HepG2 (cell line): ENCODE results near the gene GRIN2C. TPM values are rescaled to one million over a fixed set of nuclear protein-coding genes. Genes with fewer than 3 reads are reported as not detected.

Experiments
- ATAC-seq: fragments of 200-7000 bp; cut with Tn5 transposase; 3 replicates; pipeline ENCODE4 v1.9.1; 2020; ENCODE audit warnings: mild to moderate bottlenecking, moderate library complexity
- BruUV-seq: library from RNA; stranded (reverse); fragments of 400-500 nt; replicated peaks from 2 replicates; lab custom pipeline; 2021; lab: Mats Ljungman, UMichigan
- CTCF ChIA-PET: fragments of 300-600 bp; formaldehyde crosslinking; extraction: SDS; loops from one replicate; lab custom pipeline; 2021; ENCODE audit warnings: low total read pairs, inconsistent platforms, low intra/inter-chr PET ratio; lab: Yijun Ruan, JAX
- POLR2A ChIA-PET: fragments of 350-600 bp; sonication (Branson Sonifier 250); formaldehyde crosslinking; loops from one replicate; lab custom pipeline; 2020; ENCODE audit warnings: antibody characterized with exemption, inconsistent platforms; lab: Yijun Ruan, JAX
- DNase-seq: peaks from one replicate; pipeline ENCODE4 v3.0.0-alpha.2; 2015; ENCODE audit warnings: low spot score
- FAIRE-seq: peaks from 3 replicates; lab custom pipeline; 2011; peaks lifted over from hg19 to GRCh38; lab: Jason Lieb, UNC
- H2AFZ ChIP-seq: one replicate; pipeline ENCODE4 v1.6.1; 2011; ENCODE audit warnings: low read length, inconsistent platforms
- H3K27ac ChIP-seq: fragments of 300-600 bp; 3 replicates; pipeline ENCODE4 v1.8.0; 2011; ENCODE audit warnings: mixed run types, mild to moderate bottlenecking, mixed read lengths, low read length, inconsistent platforms; ENCODE audit not compliant: insufficient read depth; ENCODE audit errors: extremely low read length
- H3K27me3 ChIP-seq, 2 experiments: fragments of 200-600 bp in 1 of 2; 2 replicates in 1 of 2; 3 replicates in 1 of 2; pipeline versions ENCODE4 v1.6.0 to v1.8.0; 2011; ENCODE audit warnings: low read length in 2 of 2, mild to moderate bottlenecking in 2 of 2, moderate library complexity in 2 of 2, inconsistent platforms in 1 of 2; ENCODE audit not compliant: insufficient read depth in 2 of 2, control insufficient read depth in 1 of 2
- H3K36me3 ChIP-seq, 2 experiments: fragments of 200-600 bp in 1 of 2; replicated peaks in 1 of 2; 2 replicates in 1 of 2; 3 replicates in 1 of 2; pipeline versions ENCODE4 v1.5.1 to v1.8.0; 2011; ENCODE audit warnings: low read length in 2 of 2, inconsistent platforms in 1 of 2; ENCODE audit not compliant: insufficient read depth in 2 of 2, control insufficient read depth in 1 of 2
- H3K4me1 ChIP-seq: 2 replicates; pipeline ENCODE4 v1.5.1; 2012; ENCODE audit warnings: low read length, inconsistent platforms; ENCODE audit not compliant: insufficient read depth
- H3K4me2 ChIP-seq: 2 replicates; pipeline ENCODE4 v1.6.0; 2011; ENCODE audit warnings: low read depth, low read length, inconsistent platforms
- H3K4me3 ChIP-seq, 3 experiments: fragments of 200-600 bp in 1 of 3; sonication (generic), shearing (Covaris generic) in 1 of 3; replicated peaks in 1 of 3; 2 replicates each; pipeline ENCODE4 v1.5.1; 2011 to 2016; ENCODE audit warnings: low read length in 3 of 3, inconsistent platforms in 2 of 3, low read depth in 2 of 3, mild to moderate bottlenecking in 2 of 3, control low read depth in 1 of 3, mixed read lengths in 1 of 3; ENCODE audit not compliant: insufficient read depth in 1 of 3
- H3K79me2 ChIP-seq: one replicate; pipeline ENCODE4 v1.6.1; 2011; ENCODE audit warnings: low read length, inconsistent platforms; ENCODE audit not compliant: insufficient read depth
- H3K9ac ChIP-seq: 2 replicates; pipeline ENCODE4 v1.6.0; 2011; ENCODE audit warnings: mild to moderate bottlenecking, low read depth, low read length, inconsistent platforms; ENCODE audit not compliant: insufficient read depth
- H3K9me3 ChIP-seq: 2 replicates; pipeline ENCODE4 v1.5.1; 2012; ENCODE audit warnings: mild to moderate bottlenecking, low read length
- H4K20me1 ChIP-seq: 2 replicates; pipeline ENCODE4 v1.6.0; 2011; ENCODE audit warnings: inconsistent platforms, mild to moderate bottlenecking, low read length, moderate library complexity; ENCODE audit not compliant: insufficient read depth
- ATF7 ChIP-seq, 2 experiments: fragments of 450-650 bp in 1 of 2; sonication (generic) in 1 of 2; formaldehyde crosslinking in 1 of 2; IDR thresholded peaks; 2 replicates each; pipeline versions ENCODE4 v1.4.0 to v1.6.1; 2016 to 2020; ENCODE audit warnings: antibody characterized with exemption in 1 of 2, mild to moderate bottlenecking in 1 of 2, missing genetic modification reagents in 1 of 2
- BORCS8-MEF2B ChIP-seq: sonication (generic); formaldehyde crosslinking; IDR thresholded peaks from 2 replicates; pipeline ENCODE4 v1.8.0; 2022; ENCODE audit warnings: mild to moderate bottlenecking, missing genetic modification reagents
- CTCF ChIP-seq: sonication (generic); formaldehyde crosslinking; IDR thresholded peaks from 2 replicates; pipeline ENCODE4 v1.5.0; 2020; ENCODE audit warnings: mild to moderate bottlenecking, missing genetic modification reagents, moderate library complexity
- ELF3 ChIP-seq: IDR thresholded peaks from 2 replicates; pipeline ENCODE4 v1.6.1; 2016; ENCODE audit warnings: missing genetic modification reagents, missing compliant biosample characterization
- ERF ChIP-seq: IDR thresholded peaks from 2 replicates; pipeline ENCODE4 v1.6.1; 2018; ENCODE audit warnings: missing biosample characterization, missing genetic modification reagents
- FOXA1 ChIP-seq, 2 experiments: fragments of 450-650 bp in 1 of 2; sonication (generic) in 1 of 2; formaldehyde crosslinking in 1 of 2; IDR thresholded peaks; 2 replicates each; pipeline versions ENCODE4 v1.4.0 to v1.6.1; 2016 to 2020; ENCODE audit warnings: missing genetic modification reagents in 1 of 2
- KLF9 ChIP-seq: IDR thresholded peaks from 2 replicates; pipeline ENCODE4 v1.6.1; 2016; ENCODE audit warnings: low read depth
- MAX ChIP-seq: IDR thresholded peaks from 2 replicates; pipeline ENCODE4 v1.6.1; 2012; ENCODE audit warnings: inconsistent platforms
- PITX1 ChIP-seq: sonication (generic); formaldehyde crosslinking; IDR thresholded peaks from 2 replicates; pipeline ENCODE4 v1.5.1; 2020; ENCODE audit warnings: mild to moderate bottlenecking, missing genetic modification reagents
- PRDM4 ChIP-seq: sonication (generic); formaldehyde crosslinking; IDR thresholded peaks from 2 replicates; pipeline ENCODE4 v1.9.0; 2021; ENCODE audit warnings: missing genetic modification reagents, borderline replicate concordance
- SMAD1 ChIP-seq: sonication (generic); formaldehyde crosslinking; IDR thresholded peaks from 2 replicates; pipeline ENCODE4 v1.4.0; 2020; ENCODE audit warnings: missing genetic modification reagents, low read depth, mild to moderate bottlenecking, borderline replicate concordance
- STAG1 ChIP-seq: sonication (generic); formaldehyde crosslinking; IDR thresholded peaks from 2 replicates; pipeline ENCODE4 v1.4.0; 2020; ENCODE audit warnings: missing genetic modification reagents
- ZBTB34 ChIP-seq: sonication (generic); formaldehyde crosslinking; IDR thresholded peaks from 2 replicates; pipeline ENCODE4 v1.8.0; 2022; ENCODE audit warnings: mild to moderate bottlenecking, missing genetic modification reagents
- ZNF350 ChIP-seq: sonication (generic); formaldehyde crosslinking; IDR thresholded peaks from 2 replicates; pipeline ENCODE4 v1.4.0; 2020; ENCODE audit warnings: mild to moderate bottlenecking, low read depth, missing genetic modification reagents, borderline replicate concordance
- ZNF598 ChIP-seq: sonication (generic); formaldehyde crosslinking; IDR thresholded peaks from 2 replicates; pipeline ENCODE4 v1.5.1; 2020; ENCODE audit warnings: mild to moderate bottlenecking, missing genetic modification reagents, borderline replicate concordance
- ZNF710 ChIP-seq: sonication (generic); formaldehyde crosslinking; IDR thresholded peaks from 2 replicates; pipeline ENCODE4 v1.5.0; 2020; ENCODE audit warnings: mild to moderate bottlenecking, missing genetic modification reagents, borderline replicate concordance
- WGBS: methylation state at CpG from one replicate; pipeline ENCODE4 v1.1.6; 2017; ENCODE audit warnings: low lambda C conversion rate; 5-methylcytosine and 5-hydroxymethylcytosine counted together
- in situ Hi-C: cut with HindIII; loops from 2 replicates; pipeline ENCODE4 v1.10.0; 2017; ENCODE audit warnings: low pct_unique_long_range_greater_than_20kb; ENCODE audit not compliant: extremely low pct_ligation_motif_present
- intact Hi-C: fragments of 100-400 bp; cut with micrococcal nuclease; formaldehyde crosslinking; loops from one replicate; pipeline ENCODE4 v1.10.0; 2022; ENCODE audit not compliant: unreplicated experiment
- polyA plus RNA-seq, 8 experiments: library from polyadenylated mRNA; depleted of rRNA in 3 of 8; stranded (reverse) in 7 of 8; unstranded in 1 of 8; fragments of >200 nt; fragmentation: Illumina TruSeq in 4 of 8; extraction: Trizol in 4 of 8; gene quantifications; 2 replicates each; pipeline versions ENCODE4 v1.2.1 to v1.2.3, GENCODE V29; 2011 to 2016; ENCODE audit warnings: low read depth in 4 of 8, missing spikeins in 1 of 8, mixed read lengths in 1 of 8; ENCODE audit not compliant: insufficient read depth in 1 of 8
- total RNA-seq, 5 experiments: library from RNA; depleted of rRNA; stranded (reverse); fragments of >200 nt; fragmentation: Illumina TruSeq; extraction: Trizol; gene quantifications; 2 replicates each; pipeline ENCODE4 v1.2.3, GENCODE V29; 2016; ENCODE audit warnings: low read depth in 1 of 5

Gene GRIN2C
- total and polyA plus RNA-seq, 2 of the 13 experiments (the other 11 are each of a cell fraction or from before 2014, with no cell fraction given) = 0.03 to 0.11 TPM

- POLR2A ChIA-PET = interaction anchor here (1.1 kb wide), 1 partner anchor 10 kb away, joined by 3 read pairs; no protein-coding TSS in a partner anchor
- H3K4me3 ChIP-seq = no peak overlapping the region
- in situ Hi-C loops (no loop called here), intact Hi-C loops (no loop called here)
- no TSS peak for BruUV-seq
- H3K4me1 ChIP-seq = peaks cover 62% of the 10 kb centered on the region
- no peaks in the 10 kb centered on the region for H4K20me1 ChIP-seq
- H3K27me3 ChIP-seq = peaks cover 4 to 34% of the 10 kb centered on the region in 2 experiments; a peak in 4 of 5 replicates
- DNase-seq (peak; percentile 69), FAIRE-seq (peak; percentile 15), ATAC-seq (no peak)
- 39% methylated on average over 6 of the region's 6 CpGs for WGBS
- H3K4me2 ChIP-seq = peak overlapping the region; percentile 38
- no peak overlapping the region for H3K27ac ChIP-seq
- no peak overlapping the region for H3K9ac ChIP-seq
- no peaks in the 10 kb centered on the region for H3K36me3 ChIP-seq
- peaks cover 11% of the 10 kb centered on the region for H3K79me2 ChIP-seq
- H2AFZ ChIP-seq = no peak overlapping the region
- CTCF ChIA-PET = no interaction called here
- H3K9me3 ChIP-seq = no peaks in the 10 kb centered on the region
- no peak for TF ChIP-seq PRDM4 (CRISPR knock-in tag)
- TF ChIP-seq ZNF598 (CRISPR knock-in tag) = 0 out of 2 replicates have a peak, but pooled peaks have one; percentile 9
- no peak for TF ChIP-seq SMAD1 (CRISPR knock-in tag)
- 0 out of 2 replicates have a peak, but pooled peaks have one; percentile 0 for TF ChIP-seq MAX
- no peak for TF ChIP-seq ZNF710 (CRISPR knock-in tag)
- no peak for TF ChIP-seq ELF3
- no peak for TF ChIP-seq STAG1 (CRISPR knock-in tag)
- TF ChIP-seq BORCS8-MEF2B (CRISPR knock-in tag) = no peak
- TF ChIP-seq ERF (CRISPR knock-in tag) = no peak
- TF ChIP-seq CTCF = no peak
- TF ChIP-seq KLF9 (CRISPR knock-in tag) = no peak
- TF ChIP-seq ZNF350 = no peak
- TF ChIP-seq FOXA1 (IDR thresholded peaks at IDR 0.05) = no peak
- TF ChIP-seq FOXA1 (CRISPR knock-in tag; IDR thresholded peaks at IDR 0.05) = no peak
- TF ChIP-seq ZBTB34 (CRISPR knock-in tag) = no peak
- no peak for TF ChIP-seq ATF7 (IDR thresholded peaks at IDR 0.05)
- TF ChIP-seq ATF7 (CRISPR knock-in tag; IDR thresholded peaks at IDR 0.05) = no peak
- TF ChIP-seq PITX1 (CRISPR knock-in tag) = no peak
Measured at GRCh38 chr17:74875977-74876593, 16.4 kb upstream of the GRIN2C start.
